ENCODE measurements around the gene PRF1.

GRCh38 chr10:70594161-70594560, 8.4 kb downstream of the PRF1 start:
- no peak for TF ChIP-seq CTCF (IDR thresholded peaks at IDR 0.05; ENCODE audit: low read depth, low read length, poor library complexity, severe bottlenecking)
- TF ChIP-seq EZH2phosphoT487 (IDR thresholded peaks at IDR 0.05; ENCODE audit: borderline replicate concordance, low read length) = no peak

All from DOHH2 (cell line).